ENCODE measurements around the gene DPYD.

- TF ChIP-seq EZH2 (IDR thresholded peaks at IDR 0.05; ENCODE audit: low read length, unreplicated experiment) (no peak), CTCF (conservative IDR thresholded peaks at IDR 0.05; ENCODE audit: low read depth, low read length) (no peak), EZH2phosphoT487 (IDR thresholded peaks at IDR 0.05; ENCODE audit: borderline replicate concordance, low read length) (no peak)
These were observed 823.4 kb downstream of the DPYD start for GRCh38 chr1:97097404-97097925.

Measured in PC-3 (cell line).